Activated T-helper 9 cell treated with anti-CD3 and anti-CD28 coated beads, Interleukin-2, amount 50 U/mL, for 16 hours (primary cell): ENCODE results near the gene PLEKHG4B.

ENCODE experiments used
- DNase-seq: peaks from one replicate; pipeline ENCODE4 v3.0.0-alpha.2; 2020; ENCODE audit warnings: low read depth

Gene PLEKHG4B

DNA sequence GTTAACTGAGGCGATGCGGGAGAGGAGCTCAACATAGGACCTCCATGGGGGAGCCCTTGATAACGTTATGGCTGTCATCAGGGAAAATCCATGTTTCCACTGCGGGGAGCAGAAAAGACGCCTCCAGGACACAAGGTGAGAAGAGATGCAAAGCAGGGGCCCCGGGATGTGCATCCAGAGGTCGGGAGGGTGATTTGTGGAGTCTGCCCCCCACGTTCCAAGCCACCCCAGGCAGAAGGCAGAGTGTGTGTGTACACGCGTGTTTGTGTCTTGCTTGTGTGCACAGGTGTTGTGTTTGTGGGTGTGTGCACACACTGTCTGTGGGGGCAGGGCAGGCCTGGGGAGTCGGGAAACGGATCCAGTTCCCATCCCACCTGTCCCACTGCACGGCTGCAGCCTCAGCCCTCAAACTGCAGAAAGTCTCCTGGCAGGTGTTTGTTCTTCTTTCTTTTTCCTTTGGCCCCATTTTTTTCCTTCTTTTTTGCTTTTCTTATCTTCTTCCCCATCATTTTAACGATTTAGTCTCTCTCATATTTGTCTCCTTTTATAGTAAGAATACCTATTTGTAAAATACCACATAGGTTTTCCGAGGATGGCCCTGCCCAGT is 17.4 kb upstream of the PLEKHG4B start:
- no peak for DNase-seq

DNA sequence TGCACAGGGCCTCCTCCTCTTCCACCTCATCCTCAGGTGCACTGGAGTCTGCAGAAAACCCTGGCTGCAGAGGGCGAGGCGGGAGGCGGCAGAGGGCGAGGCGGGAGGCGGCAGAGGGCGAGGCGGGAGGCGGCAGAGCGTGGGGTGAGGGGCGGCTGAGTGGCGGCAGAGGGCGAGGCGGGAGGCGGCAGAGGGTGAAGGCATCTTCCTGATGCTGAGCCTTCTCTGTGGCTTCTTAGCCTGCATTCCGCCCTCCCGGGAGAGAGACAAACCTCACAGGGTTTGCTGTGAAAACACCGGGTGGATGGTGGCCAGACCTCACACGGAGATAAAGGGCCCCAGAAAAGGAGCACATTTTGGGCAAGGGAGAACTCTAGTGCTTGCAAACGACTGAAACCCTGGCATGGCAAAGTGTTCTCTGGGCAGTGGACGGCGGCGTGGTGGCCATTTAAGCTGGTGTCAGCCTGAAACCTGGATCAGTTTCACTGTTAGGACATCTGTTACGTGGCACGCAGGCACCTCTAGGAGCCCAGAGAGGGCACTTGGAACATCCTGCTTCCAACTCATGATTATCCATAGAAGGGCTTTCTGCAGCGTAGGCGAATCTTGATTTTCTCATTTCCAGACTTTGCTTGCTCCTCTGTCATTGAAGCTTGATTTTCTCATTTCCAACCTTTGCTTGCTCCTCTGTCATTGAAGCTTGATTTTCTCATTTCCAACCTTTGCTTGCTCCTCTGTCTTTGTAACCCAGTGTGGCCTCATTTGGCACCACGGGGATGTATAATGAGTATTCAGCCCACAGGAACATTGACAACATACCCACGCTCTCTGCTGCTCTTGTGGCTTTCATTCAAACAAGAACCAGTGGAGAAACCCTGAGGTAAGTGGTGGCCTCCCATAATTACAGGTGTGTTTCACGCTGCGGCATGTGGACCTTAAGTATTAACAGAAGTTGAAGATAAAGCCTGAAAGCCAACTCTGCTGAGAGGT is 16.3 kb upstream of the PLEKHG4B start:
- DNase-seq = no peak

DNA sequence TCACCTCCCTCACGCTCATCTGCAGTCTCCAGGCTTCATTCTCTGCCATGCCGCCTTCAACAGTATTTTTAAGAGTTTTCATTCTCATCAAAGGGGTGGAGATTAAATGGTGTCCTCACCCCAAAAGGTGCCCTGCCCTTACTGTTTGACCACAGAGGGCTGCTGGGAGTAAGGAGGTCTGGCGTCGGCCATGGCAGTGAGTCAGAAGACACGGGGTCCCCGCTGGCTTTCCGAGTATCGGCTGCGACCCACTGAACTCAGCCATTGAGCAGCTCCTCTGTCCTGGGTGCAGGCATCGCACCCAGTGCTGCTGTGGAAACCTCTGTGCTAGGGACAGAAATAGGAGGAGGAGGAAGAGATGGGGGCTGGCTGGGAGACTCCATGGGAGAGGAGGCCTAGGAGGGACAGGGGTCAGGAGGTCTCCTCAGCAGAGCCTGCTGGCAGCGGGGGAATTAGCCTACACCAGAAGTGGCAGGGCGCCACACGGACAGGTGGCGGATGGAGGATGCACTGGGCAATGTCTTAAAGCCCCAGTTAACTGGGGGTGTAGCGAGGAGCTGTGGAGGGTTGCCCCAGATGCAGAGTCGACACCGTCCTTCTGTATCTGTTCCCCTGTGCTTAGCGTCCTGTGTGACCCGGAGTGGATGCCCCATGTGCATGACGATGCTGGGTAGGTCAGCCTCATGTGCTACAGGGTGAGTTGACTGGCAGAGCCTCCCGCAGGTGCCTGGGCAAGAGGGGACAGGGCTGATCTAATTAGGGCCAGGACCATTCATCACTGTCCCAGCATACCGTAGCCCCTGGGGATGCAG is 15.4 kb upstream of the PLEKHG4B start:
- no peak for DNase-seq

DNA sequence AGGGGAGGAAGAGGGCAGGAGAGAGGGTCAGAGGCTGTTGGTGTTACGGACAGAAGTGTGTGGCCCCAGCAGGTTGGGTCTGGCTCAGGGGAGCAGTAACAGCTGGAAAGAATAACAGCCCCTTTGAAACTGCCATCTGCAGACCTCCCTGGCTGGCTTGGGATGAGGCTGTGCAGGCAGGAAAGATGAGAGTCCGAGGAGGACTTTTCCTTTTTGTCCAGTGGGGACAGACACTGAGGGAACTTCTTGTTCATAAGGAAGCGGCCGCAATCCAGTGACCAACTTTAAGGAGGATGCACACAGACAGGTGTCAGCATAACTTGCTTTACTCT is 14.8 kb upstream of the PLEKHG4B start:
- DNase-seq = no peak

DNA sequence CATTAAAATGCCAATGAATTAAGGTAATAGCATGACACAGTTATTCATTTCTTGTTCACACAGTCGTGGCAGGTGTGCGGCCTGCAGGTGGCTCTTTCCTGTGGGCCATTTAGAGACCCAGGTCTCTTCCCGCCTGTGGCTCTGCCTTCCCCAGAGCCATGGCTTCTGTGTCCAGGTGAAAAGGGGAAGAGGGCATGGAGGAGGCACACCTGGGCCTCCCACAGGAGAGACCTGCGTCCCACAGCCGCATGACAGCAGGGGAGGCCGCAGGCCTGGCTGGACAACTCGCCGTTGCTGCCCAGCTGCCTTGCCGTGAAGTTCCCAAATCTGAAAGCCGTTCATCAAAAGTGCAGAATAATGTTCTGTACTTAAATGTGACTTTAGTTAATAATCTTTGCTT is 14.4 kb upstream of the PLEKHG4B start:
- DNase-seq = no peak

DNA sequence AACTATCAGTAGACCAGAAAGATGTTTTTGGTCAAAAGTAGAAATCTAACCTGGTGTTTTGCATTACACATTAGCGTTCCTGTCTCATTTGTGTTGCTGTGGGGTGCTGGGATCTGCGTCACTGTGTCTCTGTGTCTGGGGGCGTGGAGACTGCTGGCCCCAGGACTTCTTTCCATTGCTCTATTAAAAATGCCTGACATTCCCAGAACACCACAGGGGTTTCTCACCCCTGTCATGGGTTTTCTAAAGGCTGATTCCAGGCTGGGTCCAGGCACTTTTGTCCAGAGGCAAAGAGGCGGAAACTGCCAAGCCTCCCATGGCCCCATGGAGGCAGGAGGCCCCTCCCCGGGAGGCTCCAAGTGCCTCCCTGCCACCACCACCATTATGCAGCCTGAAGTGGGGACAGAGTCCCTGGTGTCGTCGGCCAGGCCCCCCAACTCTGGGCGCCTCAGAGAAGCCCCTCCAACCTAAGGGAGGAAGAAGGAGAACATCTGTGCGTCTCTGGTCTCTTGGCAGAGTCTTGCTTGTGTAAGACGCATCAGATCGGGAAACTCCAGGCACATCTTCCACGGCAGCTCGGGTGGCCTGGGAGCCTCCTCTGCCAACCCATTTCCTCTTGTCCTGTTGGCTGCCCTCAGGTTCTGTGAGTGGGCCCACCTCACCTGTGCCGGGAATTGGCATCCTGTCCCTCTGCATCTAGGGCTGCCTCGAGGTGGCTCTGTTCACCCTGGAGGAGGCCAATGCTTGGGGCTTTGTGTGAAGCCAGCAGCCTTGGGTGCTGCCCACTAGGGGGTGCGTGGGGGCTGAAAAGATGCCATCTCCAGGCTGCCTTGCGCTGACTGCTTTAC is 13.8 kb upstream of the PLEKHG4B start:
- DNase-seq = no peak

DNA sequence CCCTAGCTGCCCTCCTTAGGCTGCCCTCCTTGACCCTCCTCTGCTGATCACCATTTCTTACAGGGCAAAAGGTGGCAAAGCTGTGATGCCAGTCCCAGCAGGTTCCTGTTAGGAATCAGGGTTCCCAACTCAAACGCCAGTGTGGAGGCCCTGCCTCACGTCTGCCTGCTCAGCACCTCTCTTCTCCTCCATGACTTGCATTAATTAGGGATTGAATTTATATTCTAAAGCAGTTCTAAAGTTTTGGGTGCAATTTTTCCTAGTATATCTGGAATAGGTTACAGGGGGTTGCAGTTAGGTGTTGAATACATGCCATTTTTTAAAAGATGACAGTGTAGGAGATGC is 13.2 kb upstream of the PLEKHG4B start:
- DNase-seq = no peak

DNA sequence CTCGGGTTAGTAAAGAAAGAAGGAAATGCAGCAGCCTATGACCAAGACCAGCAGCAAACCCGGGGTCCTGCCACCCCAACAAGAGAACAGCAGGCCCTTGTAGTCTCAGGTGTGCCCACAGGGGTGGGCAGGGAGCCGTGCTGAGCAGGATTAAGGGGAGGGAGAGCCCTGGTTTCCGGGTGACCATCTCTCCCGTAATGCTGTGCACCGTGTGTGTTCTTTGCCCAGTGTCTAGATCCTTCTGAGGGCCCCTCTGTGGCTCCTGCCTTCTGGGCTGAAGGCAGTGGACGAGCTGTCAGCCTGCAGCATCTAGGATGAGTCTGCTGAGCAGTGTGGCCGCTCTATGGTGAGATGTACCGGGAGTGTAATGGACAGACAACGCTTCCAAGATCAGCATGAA is 12.7 kb upstream of the PLEKHG4B start:
- DNase-seq = no peak

DNA sequence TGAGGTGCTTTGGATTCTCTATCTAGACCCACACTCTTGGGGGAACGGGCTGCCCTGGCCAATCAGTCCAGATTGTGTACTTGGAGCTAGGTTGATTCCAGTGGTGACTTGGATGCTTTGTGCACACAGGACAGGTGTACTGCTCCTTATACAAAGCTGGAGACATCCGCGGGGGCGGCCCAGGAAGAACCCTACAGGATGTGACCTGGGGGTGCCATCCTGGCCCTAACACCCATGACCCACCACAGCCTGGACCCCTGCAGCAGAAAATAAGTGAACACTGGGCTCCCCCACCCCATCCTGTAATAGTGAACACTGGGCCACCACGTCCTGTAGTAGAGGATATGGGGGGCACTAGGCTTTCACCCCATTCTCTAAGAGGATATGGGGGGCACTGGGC is 12.1 kb upstream of the PLEKHG4B start:
- no peak for DNase-seq

DNA sequence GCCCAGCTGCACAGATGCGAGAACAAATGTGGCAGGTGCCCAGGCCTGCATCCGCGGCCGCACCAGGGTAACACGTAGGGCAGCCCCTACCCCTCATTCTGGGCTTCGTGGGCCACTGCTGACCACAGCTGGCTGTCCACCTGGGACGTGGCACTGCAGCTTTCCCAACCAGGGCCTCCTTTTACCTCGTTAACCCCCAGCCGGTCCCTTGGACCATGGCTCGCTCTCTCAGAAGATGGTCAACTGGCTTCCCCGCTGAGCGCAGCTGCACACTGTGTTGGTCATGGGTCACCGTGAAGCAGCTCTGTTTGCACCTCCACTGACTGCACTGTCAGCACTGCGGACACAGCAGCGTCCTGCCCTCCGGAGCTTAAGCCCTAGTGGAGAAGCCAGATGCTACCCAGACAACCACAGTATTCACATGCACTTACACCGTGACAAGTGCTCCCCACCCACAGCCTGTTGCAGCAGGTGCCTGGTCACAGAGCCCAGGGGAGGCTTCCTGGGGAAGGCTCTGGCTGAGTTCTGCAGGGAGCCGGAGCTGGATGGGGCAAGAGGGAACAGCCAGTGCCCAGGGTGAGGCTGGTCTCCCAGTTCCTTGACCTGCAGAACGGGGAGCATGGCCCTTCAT is 10.5 kb upstream of the PLEKHG4B start:
- no peak for DNase-seq

DNA sequence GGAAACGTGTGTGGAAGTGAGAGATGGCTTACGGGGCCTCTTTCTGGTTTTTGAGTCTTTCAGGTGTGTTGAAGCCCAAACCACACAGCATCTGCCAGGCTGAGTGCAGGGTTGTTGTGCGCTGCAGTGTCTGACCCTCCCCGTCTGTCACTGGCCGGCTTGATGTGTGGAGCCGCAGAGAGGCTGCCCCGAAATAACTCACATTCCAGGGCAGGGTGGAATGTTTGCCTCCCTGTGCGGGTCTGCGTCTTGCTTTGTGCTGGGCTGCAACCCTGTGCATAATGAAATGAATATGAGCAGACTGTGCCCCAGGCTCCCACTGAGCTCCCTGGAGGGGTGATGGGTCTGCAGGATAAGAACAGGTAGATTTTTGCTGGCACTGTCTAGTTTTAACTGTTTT is 9.9 kb upstream of the PLEKHG4B start:
- no peak for DNase-seq

DNA sequence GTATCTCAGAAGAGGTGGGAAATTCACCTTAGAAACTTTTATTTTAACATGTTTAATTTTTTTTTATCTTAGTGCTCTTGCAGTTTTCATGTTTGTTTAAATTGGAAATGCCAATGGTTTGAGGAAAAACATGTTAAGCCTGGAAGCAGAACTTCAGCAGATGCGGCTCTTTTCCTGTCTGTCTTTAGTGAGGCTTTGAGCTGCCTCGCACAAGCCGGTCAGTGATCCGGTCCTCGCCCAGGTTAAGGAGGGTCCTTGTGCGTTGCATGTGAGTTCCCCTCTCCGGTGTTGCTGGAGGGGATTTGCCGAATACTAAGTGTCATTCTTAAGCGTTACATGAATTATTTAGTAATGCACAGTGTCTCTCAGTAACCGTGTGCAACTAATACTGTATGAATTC is 9.4 kb upstream of the PLEKHG4B start:
- no peak for DNase-seq

DNA sequence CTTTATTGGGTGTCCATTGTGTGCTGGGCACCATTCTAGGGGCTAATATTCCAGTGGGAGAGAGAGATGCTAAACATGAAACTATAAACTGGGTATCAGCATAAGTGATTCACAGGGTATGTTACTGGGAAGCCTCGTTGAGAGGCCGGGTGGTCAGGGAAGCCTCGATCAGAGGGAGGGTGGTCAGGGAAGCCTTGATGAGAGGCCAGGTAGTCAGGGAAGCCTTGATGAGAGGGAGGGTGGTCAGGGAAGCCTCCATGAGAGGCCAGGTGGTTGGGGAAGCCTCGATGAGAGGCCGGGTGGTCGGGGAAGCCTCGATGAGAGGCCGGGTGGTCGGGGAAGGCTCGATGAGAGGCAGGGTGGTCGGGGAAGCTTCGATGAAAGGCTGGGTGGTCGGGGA is 8.9 kb upstream of the PLEKHG4B start:
- DNase-seq = no peak

DNA sequence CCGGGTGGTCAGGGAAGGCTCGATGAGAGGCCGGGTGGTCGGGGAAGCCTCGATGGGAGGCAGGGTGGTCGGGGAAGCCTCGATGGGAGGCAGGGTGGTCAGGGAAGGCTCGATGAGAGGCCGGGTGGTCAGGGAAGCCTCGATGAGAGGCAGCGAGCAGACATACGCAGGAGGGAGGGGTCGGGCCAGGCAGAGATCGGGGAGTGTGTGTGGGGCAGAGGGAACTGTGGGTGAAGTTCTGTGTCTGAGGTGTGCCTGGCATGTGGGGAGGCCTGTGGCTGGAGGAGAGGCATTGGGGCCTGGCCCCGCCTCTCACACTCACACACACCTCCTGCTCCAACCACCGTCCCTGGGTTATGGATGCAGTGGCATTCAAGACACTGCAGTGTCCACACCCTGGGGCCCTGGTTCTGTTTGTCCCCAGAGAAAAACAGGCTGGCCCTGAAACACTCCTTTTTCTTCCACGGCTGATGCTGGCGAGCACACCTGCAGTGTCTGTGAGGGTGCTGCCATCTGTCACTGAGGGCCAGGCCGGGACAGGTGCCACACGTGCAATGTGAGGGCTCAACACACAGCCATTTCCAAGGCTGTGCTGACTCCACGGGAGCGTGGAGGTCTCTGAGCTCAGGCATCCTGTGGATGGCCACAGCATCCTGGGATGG is 6.5 kb upstream of the PLEKHG4B start:
- no peak for DNase-seq

DNA sequence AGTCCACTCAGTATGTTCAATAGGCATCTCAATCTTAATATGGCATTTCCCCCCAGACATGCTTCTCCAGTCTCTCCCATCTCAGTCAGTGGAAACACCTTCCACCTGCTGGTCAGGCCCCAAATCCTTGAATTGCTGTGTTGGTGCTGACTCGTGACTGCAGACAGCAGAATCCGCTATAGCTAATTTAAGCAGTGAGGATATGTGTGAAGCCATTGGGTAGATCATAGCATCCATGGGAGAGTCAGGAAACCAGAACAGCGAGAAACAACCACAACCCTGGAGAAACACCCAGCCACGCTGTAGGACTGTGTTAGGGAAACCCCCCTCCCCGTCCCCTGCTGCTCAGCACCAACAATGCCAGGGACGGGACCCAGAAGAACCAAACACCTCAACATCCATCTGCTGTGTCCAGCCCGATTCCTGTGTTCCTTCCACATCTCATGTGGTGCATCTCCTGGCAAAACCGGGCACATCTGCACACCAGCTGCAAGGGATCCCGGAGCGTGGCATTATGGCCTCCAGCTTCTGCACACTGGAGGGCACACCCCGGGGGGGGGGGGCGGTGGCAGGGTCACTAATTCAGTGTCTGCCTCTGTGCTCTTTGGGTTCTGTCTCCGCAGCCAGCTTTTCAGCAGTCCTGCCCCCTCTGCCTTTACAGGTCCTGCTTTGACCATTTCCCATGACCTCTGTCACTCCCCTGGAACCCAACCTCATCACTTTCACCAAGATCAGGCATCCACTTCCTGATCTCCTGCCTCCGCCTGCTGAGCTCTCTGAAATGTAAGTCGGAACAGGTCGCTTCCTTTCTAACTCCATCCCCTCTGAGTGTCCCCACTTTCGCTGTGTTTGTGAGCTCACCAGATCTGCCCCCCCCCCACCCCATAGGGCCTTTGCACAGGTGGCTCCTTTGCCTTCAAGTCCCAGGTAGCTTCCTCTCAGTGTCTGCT is 2.4 kb upstream of the PLEKHG4B start:
- DNase-seq = no peak

DNA sequence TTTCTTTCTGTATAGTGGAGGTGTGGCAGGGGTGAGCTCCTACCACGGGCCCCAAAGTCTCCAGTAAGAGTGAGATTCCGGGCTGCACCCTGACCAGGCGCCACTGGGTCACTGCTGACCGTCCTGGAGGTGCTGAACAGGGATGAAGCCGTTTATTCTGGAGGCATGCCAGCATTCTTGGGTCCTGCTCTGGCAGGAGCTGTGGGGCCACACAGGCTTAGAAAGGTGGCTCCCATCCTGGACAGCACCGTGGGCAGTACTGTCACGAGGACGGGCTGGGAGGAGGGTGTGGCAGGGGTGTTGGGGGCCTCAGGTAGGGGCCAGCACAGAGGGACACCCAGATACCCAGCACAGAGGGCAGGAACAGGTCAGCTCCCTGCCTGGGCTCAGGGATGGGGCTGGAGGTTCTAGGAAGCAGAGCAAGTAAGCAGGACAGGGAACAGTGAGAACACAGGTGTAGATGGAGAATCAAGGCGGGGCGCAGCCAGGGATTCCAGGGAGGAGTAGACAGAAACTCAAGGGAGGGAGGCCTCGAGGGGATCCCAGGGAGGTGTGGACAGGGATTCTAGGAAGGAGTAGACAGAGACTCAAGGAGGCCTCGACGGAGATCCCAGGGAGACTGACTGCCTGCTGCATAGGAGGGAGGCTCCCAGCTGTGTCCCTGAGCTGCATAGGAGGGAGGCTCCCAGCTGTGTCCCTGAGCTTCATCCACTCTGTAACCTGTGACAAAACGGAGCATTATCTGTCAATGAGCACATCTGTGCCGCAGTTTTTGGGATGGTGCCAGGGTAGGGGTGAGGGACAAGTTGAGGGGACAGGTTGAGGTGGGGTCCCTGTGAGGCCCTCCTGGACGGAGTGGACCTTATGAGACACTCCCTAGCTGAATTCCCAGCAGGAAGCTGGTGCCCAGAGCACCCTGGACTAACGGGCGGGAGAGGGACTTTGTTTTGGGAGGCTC is 1.1 kb upstream of the PLEKHG4B start:
- DNase-seq = no peak

DNA sequence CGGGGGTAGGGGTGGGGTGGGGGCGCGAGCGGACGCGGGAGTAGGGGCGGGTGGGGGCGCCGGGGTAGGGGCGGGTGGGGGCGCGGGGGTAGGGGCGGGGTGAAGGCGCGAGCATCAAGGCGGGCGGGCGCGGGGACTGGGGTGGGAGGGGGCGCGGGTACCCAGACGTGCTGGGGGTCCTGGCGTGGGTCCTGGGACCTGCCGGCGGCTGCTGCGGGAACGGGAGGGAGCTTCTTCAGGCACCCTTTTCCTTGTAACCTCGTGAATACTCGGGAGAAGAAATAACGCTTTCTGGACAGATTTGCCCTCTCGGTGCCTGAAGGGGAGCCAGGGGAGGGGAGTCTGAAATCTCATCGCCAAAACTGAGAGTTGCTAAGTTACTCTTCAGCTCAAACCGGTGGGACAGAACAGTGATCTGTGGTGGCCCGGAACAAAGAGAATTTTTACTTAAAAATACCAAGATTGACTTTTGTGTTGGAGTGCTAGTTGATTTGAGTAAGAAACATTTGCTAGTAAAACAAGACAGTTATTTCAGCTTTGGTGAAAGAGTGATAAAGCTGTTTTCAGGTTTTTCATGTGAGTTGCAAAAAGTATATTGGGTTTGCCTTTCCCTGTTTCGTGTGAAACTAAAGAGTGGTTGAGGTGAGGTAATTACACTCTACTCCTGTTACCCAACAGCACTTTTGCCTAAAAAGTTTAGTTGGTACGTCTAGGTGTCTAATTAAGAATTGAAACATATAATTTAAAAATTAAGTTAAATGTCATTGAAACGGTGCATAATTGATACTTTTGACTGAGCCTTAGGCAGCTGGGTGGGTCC is 643 bp downstream of the PLEKHG4B start:
- DNase-seq = no peak
